GM23338 (cell line): ENCODE results near the gene MEGF8. TPM values are rescaled to one million over a fixed set of nuclear protein-coding genes. Genes with fewer than 3 reads are reported as not detected.

Experiments used
- ATAC-seq: fragments of 200-7000 bp; cut with Tn5 transposase; 3 replicates; pipeline ENCODE4 v1.9.1; 2020
- DNase-seq: peaks from one replicate; pipeline ENCODE4 v3.0.0-alpha.2; 2015; ENCODE audit warnings: low spot score
- H2AFZ ChIP-seq: fragments of 200-600 bp; sonication (generic); 2 replicates; pipeline ENCODE4 v1.8.0; 2016; ENCODE audit warnings: antibody characterized with exemption, mild to moderate bottlenecking, moderate library complexity
- H3F3A ChIP-seq: fragments of 200-600 bp; sonication (generic); replicated peaks from 2 replicates; pipeline ENCODE4 v1.8.0; 2017; ENCODE audit warnings: antibody characterized with exemption, mixed run types, low read depth
- H3K27ac ChIP-seq: fragments of 200-600 bp; sonication (generic); 2 replicates; pipeline ENCODE4 v1.6.1; 2016; ENCODE audit warnings: low read depth
- H3K27me3 ChIP-seq: fragments of 200-600 bp; sonication (generic); 2 replicates; pipeline ENCODE4 v1.8.0; 2016; ENCODE audit warnings: mild to moderate bottlenecking, mixed run types, moderate library complexity; ENCODE audit not compliant: insufficient read depth
- H3K36me3 ChIP-seq: fragments of 200-600 bp; sonication (generic); 2 replicates; pipeline ENCODE4 v1.8.0; 2016; ENCODE audit warnings: mild to moderate bottlenecking; ENCODE audit not compliant: insufficient read depth
- H3K4me1 ChIP-seq: fragments of 200-600 bp; sonication (generic); 2 replicates; pipeline ENCODE4 v1.8.0; 2016; ENCODE audit warnings: mild to moderate bottlenecking, moderate library complexity; ENCODE audit not compliant: insufficient read depth
- H3K4me2 ChIP-seq: fragments of 200-600 bp; sonication (generic); 2 replicates; pipeline ENCODE4 v1.7.1; 2017; ENCODE audit warnings: mixed run types
- H3K4me3 ChIP-seq: fragments of 200-600 bp; sonication (generic); 2 replicates; pipeline ENCODE4 v1.6.1; 2016; ENCODE audit warnings: mixed run types
- H3K79me2 ChIP-seq: fragments of 200-600 bp; sonication (generic); replicated peaks from 2 replicates; pipeline ENCODE4 v1.8.0; 2017; ENCODE audit warnings: mild to moderate bottlenecking; ENCODE audit not compliant: insufficient read depth
- H3K9me2 ChIP-seq: fragments of 200-600 bp; sonication (generic); 2 replicates; pipeline ENCODE4 v1.8.0; 2017; ENCODE audit not compliant: insufficient read depth
- H4K20me1 ChIP-seq: fragments of 200-600 bp; sonication (generic); replicated peaks from 2 replicates; pipeline ENCODE4 v1.8.0; 2017; ENCODE audit warnings: mild to moderate bottlenecking; ENCODE audit not compliant: insufficient read depth
- H3K27ac Mint-ChIP-seq: 2 replicates; pipeline ENCODE4 v1.8.0; 2020; ENCODE audit warnings: inconsistent platforms, mild to moderate bottlenecking, moderate library complexity, mixed read lengths
- H3K27me3 Mint-ChIP-seq: 3 replicates; pipeline ENCODE4 v1.8.0; 2022; ENCODE audit warnings: low read depth, mild to moderate bottlenecking, moderate library complexity, mixed read lengths, inconsistent platforms; ENCODE audit not compliant: insufficient read depth, poor library complexity
- H3K36me3 Mint-ChIP-seq: 3 replicates; pipeline ENCODE4 v1.8.0; 2021; ENCODE audit warnings: low read depth, mild to moderate bottlenecking, inconsistent platforms, moderate library complexity, mixed read lengths
- H3K4me1 Mint-ChIP-seq: 3 replicates; pipeline ENCODE4 v1.8.0; 2020; ENCODE audit warnings: mild to moderate bottlenecking, inconsistent platforms, mixed read lengths
- H3K4me3 Mint-ChIP-seq: 3 replicates; pipeline ENCODE4 v1.8.0; 2021; ENCODE audit warnings: moderate library complexity, mild to moderate bottlenecking, inconsistent platforms, mixed read lengths
- H3K9me3 Mint-ChIP-seq: 3 replicates; pipeline ENCODE4 v1.8.0; 2020; ENCODE audit warnings: moderate library complexity, mild to moderate bottlenecking, inconsistent platforms, mixed read lengths
- CTCF ChIP-seq, 2 experiments: fragments of 200-600 bp in 1 of 2; sonication (generic) in 1 of 2; conservative IDR thresholded peaks; 2 replicates each; pipeline versions ENCODE4 v1.5.1 to v1.6.1; 2016 to 2017; ENCODE audit warnings: antibody characterized with exemption in 2 of 2, low read depth in 2 of 2, mild to moderate bottlenecking in 2 of 2, moderate library complexity in 1 of 2
- ETS1 ChIP-seq: IDR thresholded peaks from 2 replicates; pipeline ENCODE4 v1.6.1; 2016; ENCODE audit warnings: antibody characterized with exemption
- EZH2 ChIP-seq: fragments of 200-600 bp; sonication (generic); IDR thresholded peaks from one replicate; pipeline ENCODE4 v1.8.0; 2017; ENCODE audit warnings: antibody characterized with exemption, mild to moderate bottlenecking, low read depth; ENCODE audit not compliant: unreplicated experiment
- EZH2phosphoT487 ChIP-seq: fragments of 200-600 bp; sonication (generic); IDR thresholded peaks from one replicate; pipeline ENCODE4 v1.8.1; 2018; ENCODE audit warnings: antibody characterized with exemption; ENCODE audit not compliant: unreplicated experiment
- JUNB ChIP-seq: IDR thresholded peaks from one replicate; pipeline ENCODE4 v1.6.1; 2016; ENCODE audit warnings: antibody characterized with exemption; ENCODE audit not compliant: unreplicated experiment
- NANOG ChIP-seq: IDR thresholded peaks from 2 replicates; pipeline ENCODE4 v1.6.1; 2016; ENCODE audit warnings: antibody characterized with exemption, borderline replicate concordance
- REST ChIP-seq: IDR thresholded peaks from one replicate; pipeline ENCODE4 v1.6.1; 2018; ENCODE audit warnings: antibody characterized with exemption; ENCODE audit not compliant: unreplicated experiment
- STAT1 ChIP-seq: IDR thresholded peaks from one replicate; pipeline ENCODE4 v1.6.1; 2016; ENCODE audit warnings: antibody characterized with exemption; ENCODE audit not compliant: unreplicated experiment
- ZNF114 ChIP-seq: fragments of 250-450 bp; sonication (Bioruptor Pico); IDR thresholded peaks from 2 replicates; pipeline ENCODE4 v1.5.0; 2020; ENCODE audit warnings: mild to moderate bottlenecking, moderate library complexity
- polyA plus RNA-seq: library from polyadenylated mRNA; unstranded; fragments of >200 nt; fragmentation: Nextera tagmentation; extraction: Ambion mirVana; gene quantifications from 2 replicates; pipeline ENCODE4 v1.2.1, GENCODE V29; 2016
- total RNA-seq: library from RNA; depleted of rRNA; stranded (reverse); fragments of >200 nt; shearing (Covaris generic); gene quantifications from 2 replicates; pipeline ENCODE4 v1.2.3, GENCODE V29; 2014

MEGF8 gene
- total and polyA plus RNA-seq, 2 experiments from 2014 or later, result 6.2 to 40.5 TPM

GRCh38 chr19:42362342-42362741 is 36.9 kb downstream of the MEGF8 start (continued):
- TF ChIP-seq CTCF (conservative IDR thresholded peaks at IDR 0.05; ENCODE audit: low read depth in 2 of 2) (no peak), ZNF114 (CRISPR knock-in tag) (no peak), JUNB (no peak), REST (no peak), ETS1 (no peak), EZH2 (no peak), STAT1 (no peak), EZH2phosphoT487 (no peak)

- Mint-ChIP-seq H3K27ac (no peak overlapping the region), H3K4me3 (no peak overlapping the region), H3K36me3 (peaks cover 48% of the 10 kb centered on the region), H3K9me3 (peaks cover 17% of the 10 kb centered on the region), H3K27me3 (peaks cover 15% of the 10 kb centered on the region), H3K4me1 (peaks cover 32% of the 10 kb centered on the region)
- no peaks in the 10 kb centered on the region for H3K79me2 ChIP-seq
- no peaks in the 10 kb centered on the region; the same call in 1 of the 2 replicates for H3K36me3 ChIP-seq
- H2AFZ ChIP-seq, result no peak overlapping the region
- H3F3A ChIP-seq, result no peaks in the 10 kb centered on the region
- no peaks in the 10 kb centered on the region for H3K9me2 ChIP-seq
- no peak overlapping the region for H3K4me3 ChIP-seq
- H3K4me1 ChIP-seq, result peaks cover 2% of the 10 kb centered on the region; the same call in 1 of the 2 replicates
- no peaks in the 10 kb centered on the region for H3K27me3 ChIP-seq
- no peak for DNase-seq
- no peak for ATAC-seq
- H4K20me1 ChIP-seq, result no peaks in the 10 kb centered on the region
- H3K27ac ChIP-seq, result no peak overlapping the region
- no peak overlapping the region for H3K4me2 ChIP-seq
- TF ChIP-seq NANOG (no peak), STAT1 (no peak), CTCF (conservative IDR thresholded peaks at IDR 0.05; ENCODE audit: low read depth in 2 of 2) (no peak), REST (no peak), JUNB (no peak)
These were observed 37.5 kb downstream of the MEGF8 start for GRCh38 chr19:42362891-42363440.
